ENCODE data around the gene HPCAL1. TPM values are rescaled to one million over a fixed set of nuclear protein-coding genes. Genes with fewer than 3 reads are reported as not detected.

Gene HPCAL1
- total RNA-seq, 1 donor from 2014 or later: 13.7 TPM

GRCh38 chr2:10269711-10270610 is 32.7 kb upstream of the HPCAL1 start:
- ATAC-seq: peak; percentile 27

GRCh38 chr2:10271509-10271908 is 31.2 kb upstream of the HPCAL1 start:
- no peak for ATAC-seq

- no peak for ATAC-seq
Observed at GRCh38 chr2:10271946-10272345, 30.8 kb upstream of the HPCAL1 start.

GRCh38 chr2:10272464-10272863 is 30.2 kb upstream of the HPCAL1 start:
- ATAC-seq: no peak

GRCh38 chr2:10273215-10274175 is 29.2 kb upstream of the HPCAL1 start:
- ATAC-seq: no peak

- ATAC-seq: no peak
Observed at GRCh38 chr2:10274376-10274775, 28.3 kb upstream of the HPCAL1 start.

- no peak for ATAC-seq
Observed at GRCh38 chr2:10274983-10275802, 27.5 kb upstream of the HPCAL1 start.

- no peak for ATAC-seq
Observed at GRCh38 chr2:10276481-10277292, 26.0 kb upstream of the HPCAL1 start.

- ATAC-seq: no peak
Observed at GRCh38 chr2:10277293-10278028, 25.2 kb upstream of the HPCAL1 start.

- ATAC-seq: peak; percentile 36
Observed at GRCh38 chr2:10278029-10278762, 24.5 kb upstream of the HPCAL1 start.

GRCh38 chr2:10278763-10279471 is 23.8 kb upstream of the HPCAL1 start:
- ATAC-seq: no peak

GRCh38 chr2:10279472-10279870 is 23.2 kb upstream of the HPCAL1 start:
- ATAC-seq: no peak

GRCh38 chr2:10279946-10280463 is 22.7 kb upstream of the HPCAL1 start:
- ATAC-seq: no peak

- ATAC-seq: no peak
Observed at GRCh38 chr2:10281891-10282290, 20.8 kb upstream of the HPCAL1 start.

GRCh38 chr2:10282611-10283105 is 20.0 kb upstream of the HPCAL1 start:
- no peak for ATAC-seq

GRCh38 chr2:10283106-10284062 is 19.3 kb upstream of the HPCAL1 start:
- ATAC-seq: peak; percentile 47

- no peak for ATAC-seq
Observed at GRCh38 chr2:10284108-10284870, 18.4 kb upstream of the HPCAL1 start.
